Hematopoietic multipotent progenitor cell treated with erythropoietin and hydrocortisone succinate and interleukin-3 and kit ligand, for 17 days (in vitro differentiated cells): ENCODE data around the gene LAYN.
A peak's percentile ranks its signal among the peaks of the same experiment; 100 is the strongest.

ENCODE experiments used
- DNase-seq: peaks from one replicate; pipeline ENCODE4 v3.0.0-alpha.2; 2015; ENCODE audit warnings: low spot score

Gene LAYN

GRCh38 chr11:111531687-111532364 lies 8.7 kb upstream of the LAYN start:
- DNase-seq, result no peak

GRCh38 chr11:111532365-111532709 lies 8.2 kb upstream of the LAYN start:
- no peak for DNase-seq

GRCh38 chr11:111535281-111535680 lies 5.2 kb upstream of the LAYN start:
- DNase-seq, result no peak

GRCh38 chr11:111537336-111537860 lies 3.1 kb upstream of the LAYN start:
- DNase-seq, result no peak

- DNase-seq, result no peak
Measured at GRCh38 chr11:111538407-111539114, 2.0 kb upstream of the LAYN start.

- no peak for DNase-seq
Measured at GRCh38 chr11:111539426-111540113, 950 bp upstream of the LAYN start.

GRCh38 chr11:111540937-111541253 lies 375 bp downstream of the LAYN start:
- no peak for DNase-seq

GRCh38 chr11:111541254-111542061 lies 938 bp downstream of the LAYN start:
- DNase-seq, result no peak

- DNase-seq, result no peak
Measured at GRCh38 chr11:111542606-111543275, 2.2 kb downstream of the LAYN start.

- no peak for DNase-seq
Measured at GRCh38 chr11:111548525-111548924, 8.0 kb downstream of the LAYN start.

- DNase-seq, result no peak
Measured at GRCh38 chr11:111549196-111549868, 8.8 kb downstream of the LAYN start.

- no peak for DNase-seq
Measured at GRCh38 chr11:111549869-111550203, 9.3 kb downstream of the LAYN start.

GRCh38 chr11:111550258-111550657 lies 9.7 kb downstream of the LAYN start:
- DNase-seq, result no peak

- no peak for DNase-seq
Measured at GRCh38 chr11:111554532-111554931, 14.0 kb downstream of the LAYN start.

GRCh38 chr11:111555255-111555654 lies 14.7 kb downstream of the LAYN start:
- DNase-seq, result no peak

GRCh38 chr11:111557425-111558111 lies 17.0 kb downstream of the LAYN start:
- no peak for DNase-seq

GRCh38 chr11:111559800-111560464 lies 19.4 kb downstream of the LAYN start:
- DNase-seq, result no peak

GRCh38 chr11:111560800-111561199 lies 20.3 kb downstream of the LAYN start:
- DNase-seq, result no peak

GRCh38 chr11:111561306-111561705 lies 20.8 kb downstream of the LAYN start:
- DNase-seq, result no peak

GRCh38 chr11:111561791-111562325 lies 21.3 kb downstream of the LAYN start:
- peak; percentile 15 for DNase-seq
